ACC112 (cell line): ENCODE results near the gene FILIP1.

Experiments
- H2AFZ ChIP-seq: fragments of 200-600 bp; sonication (generic); one replicate; pipeline ENCODE4 v1.6.0; 2017; ENCODE audit warnings: antibody characterized with exemption, low read length; ENCODE audit not compliant: unreplicated experiment
- H3K27ac ChIP-seq: fragments of 200-600 bp; sonication (generic); 2 replicates; pipeline ENCODE4 v1.5.1; 2014; ENCODE audit warnings: low read depth, mild to moderate bottlenecking, antibody characterized with exemption, low read length, moderate library complexity
- H3K27me3 ChIP-seq: fragments of 200-600 bp; sonication (generic); 2 replicates; pipeline ENCODE4 v1.6.1; 2014; ENCODE audit warnings: mild to moderate bottlenecking, antibody characterized with exemption, low read length, moderate library complexity, mixed read lengths; ENCODE audit not compliant: insufficient read depth
- H3K36me3 ChIP-seq: fragments of 200-600 bp; sonication (generic); 2 replicates; pipeline ENCODE4 v1.6.1; 2016; ENCODE audit warnings: mild to moderate bottlenecking, antibody characterized with exemption, low read length, moderate library complexity, mixed read lengths; ENCODE audit not compliant: insufficient read depth
- H3K4me1 ChIP-seq: fragments of 200-600 bp; sonication (generic); one replicate; pipeline ENCODE4 v1.6.1; 2016; ENCODE audit warnings: low read length, mixed read lengths; ENCODE audit not compliant: insufficient read depth, unreplicated experiment, control insufficient read depth
- H3K4me3 ChIP-seq: fragments of 200-600 bp; sonication (generic); 2 replicates; pipeline ENCODE4 v1.5.1; 2014; ENCODE audit warnings: mild to moderate bottlenecking, low read depth, low read length
- H3K79me2 ChIP-seq: fragments of 200-600 bp; sonication (generic); one replicate; pipeline ENCODE4 v1.6.0; 2016; ENCODE audit warnings: low read length; ENCODE audit not compliant: control insufficient read depth, unreplicated experiment, insufficient read depth

The FILIP1 gene, protein sequence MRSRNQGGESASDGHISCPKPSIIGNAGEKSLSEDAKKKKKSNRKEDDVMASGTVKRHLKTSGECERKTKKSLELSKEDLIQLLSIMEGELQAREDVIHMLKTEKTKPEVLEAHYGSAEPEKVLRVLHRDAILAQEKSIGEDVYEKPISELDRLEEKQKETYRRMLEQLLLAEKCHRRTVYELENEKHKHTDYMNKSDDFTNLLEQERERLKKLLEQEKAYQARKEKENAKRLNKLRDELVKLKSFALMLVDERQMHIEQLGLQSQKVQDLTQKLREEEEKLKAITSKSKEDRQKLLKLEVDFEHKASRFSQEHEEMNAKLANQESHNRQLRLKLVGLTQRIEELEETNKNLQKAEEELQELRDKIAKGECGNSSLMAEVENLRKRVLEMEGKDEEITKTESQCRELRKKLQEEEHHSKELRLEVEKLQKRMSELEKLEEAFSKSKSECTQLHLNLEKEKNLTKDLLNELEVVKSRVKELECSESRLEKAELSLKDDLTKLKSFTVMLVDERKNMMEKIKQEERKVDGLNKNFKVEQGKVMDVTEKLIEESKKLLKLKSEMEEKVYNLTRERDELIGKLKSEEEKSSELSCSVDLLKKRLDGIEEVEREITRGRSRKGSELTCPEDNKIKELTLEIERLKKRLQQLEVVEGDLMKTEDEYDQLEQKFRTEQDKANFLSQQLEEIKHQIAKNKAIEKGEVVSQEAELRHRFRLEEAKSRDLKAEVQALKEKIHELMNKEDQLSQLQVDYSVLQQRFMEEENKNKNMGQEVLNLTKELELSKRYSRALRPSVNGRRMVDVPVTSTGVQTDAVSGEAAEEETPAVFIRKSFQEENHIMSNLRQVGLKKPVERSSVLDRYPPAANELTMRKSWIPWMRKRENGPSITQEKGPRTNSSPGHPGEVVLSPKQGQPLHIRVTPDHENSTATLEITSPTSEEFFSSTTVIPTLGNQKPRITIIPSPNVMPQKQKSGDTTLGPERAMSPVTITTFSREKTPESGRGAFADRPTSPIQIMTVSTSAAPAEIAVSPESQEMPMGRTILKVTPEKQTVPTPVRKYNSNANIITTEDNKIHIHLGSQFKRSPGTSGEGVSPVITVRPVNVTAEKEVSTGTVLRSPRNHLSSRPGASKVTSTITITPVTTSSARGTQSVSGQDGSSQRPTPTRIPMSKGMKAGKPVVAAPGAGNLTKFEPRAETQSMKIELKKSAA (N-terminal part only)

GRCh38 chr6:75493400-75494064 lies at the start of gene FILIP1:
Gene FILIP1, minus strand, starts transcription at chr6:75493800. Its CDS starts 78,828 bp downstream, at chr6:75414972.
- H2AFZ ChIP-seq: peak within 1 kb of the TSS; percentile 23
- H3K4me1 ChIP-seq: peaks cover 19% of the 10 kb centered on the region
- H3K36me3 ChIP-seq: no peaks in the 10 kb centered on the region
- H3K4me3 ChIP-seq: no peak within 1 kb of the TSS
- H3K27me3 ChIP-seq: no peaks in the 10 kb centered on the region
- no peak within 1 kb of the TSS for H3K27ac ChIP-seq
- H3K79me2 ChIP-seq: no peaks in the 10 kb centered on the region

DNA sequence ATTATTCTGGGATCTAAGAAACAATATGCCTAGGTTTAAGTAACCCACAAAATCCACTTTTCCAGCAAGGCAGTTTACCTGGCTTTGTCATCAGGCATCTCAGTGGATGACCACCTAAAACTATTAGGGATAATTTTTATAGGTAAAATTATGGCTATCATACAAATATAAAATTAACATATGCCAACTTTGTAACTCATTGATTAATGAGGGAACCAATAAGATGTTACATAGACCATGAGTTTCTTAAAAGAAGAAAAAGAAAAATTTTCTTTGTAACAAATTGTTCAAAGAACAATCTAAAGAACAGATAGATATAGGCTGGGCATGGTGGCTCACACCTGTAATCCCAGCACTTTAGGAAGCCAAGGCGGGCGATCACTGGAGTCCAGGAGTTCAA lies 49.7 kb upstream of the FILIP1 start:
- Histone ChIP-seq H3K36me3 (no peaks in the 10 kb centered on the region), H3K27ac (no peak overlapping the region), H2AFZ (no peak overlapping the region), H3K4me1 (no peaks in the 10 kb centered on the region), H3K27me3 (no peaks in the 10 kb centered on the region), H3K79me2 (no peaks in the 10 kb centered on the region), H3K4me3 (no peak overlapping the region)

- no peaks in the 10 kb centered on the region for H3K27me3 ChIP-seq
- no peaks in the 10 kb centered on the region for H3K79me2 ChIP-seq
Observed at GRCh38 chr6:75539136-75539535, 45.5 kb upstream of the FILIP1 start.

DNA sequence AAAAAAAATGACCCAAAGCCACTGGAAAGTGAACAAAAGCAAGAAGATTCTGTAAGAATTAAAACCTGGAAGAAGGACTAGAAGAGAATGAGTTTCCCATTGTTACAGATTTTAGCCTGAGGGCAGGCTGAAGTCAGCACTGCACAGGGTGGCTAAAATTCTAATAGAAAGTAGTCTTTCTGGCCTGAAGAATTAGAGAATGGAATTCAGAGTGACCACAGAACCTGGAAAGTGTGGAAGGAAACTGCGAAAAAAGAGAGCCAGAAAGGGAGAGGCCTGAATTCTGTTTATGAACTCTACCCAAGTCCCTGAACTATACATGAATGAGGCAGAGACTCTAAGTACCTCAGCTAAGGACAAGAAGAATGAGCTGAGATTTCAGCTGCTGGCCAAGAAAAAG lies 38.9 kb upstream of the FILIP1 start:
- H3K27me3 ChIP-seq: no peaks in the 10 kb centered on the region
- H2AFZ ChIP-seq: no peak overlapping the region
- no peak overlapping the region for H3K27ac ChIP-seq
- no peaks in the 10 kb centered on the region for H3K4me1 ChIP-seq
- H3K4me3 ChIP-seq: no peak overlapping the region
- no peaks in the 10 kb centered on the region for H3K36me3 ChIP-seq
- no peaks in the 10 kb centered on the region for H3K79me2 ChIP-seq

More at GRCh38 chr6:75539136-75539535, 45.5 kb upstream of the FILIP1 start:
- no peaks in the 10 kb centered on the region for H3K4me1 ChIP-seq
- no peak overlapping the region for H3K27ac ChIP-seq
- no peak overlapping the region for H3K4me3 ChIP-seq
- no peaks in the 10 kb centered on the region for H3K36me3 ChIP-seq
- no peak overlapping the region for H2AFZ ChIP-seq

DNA sequence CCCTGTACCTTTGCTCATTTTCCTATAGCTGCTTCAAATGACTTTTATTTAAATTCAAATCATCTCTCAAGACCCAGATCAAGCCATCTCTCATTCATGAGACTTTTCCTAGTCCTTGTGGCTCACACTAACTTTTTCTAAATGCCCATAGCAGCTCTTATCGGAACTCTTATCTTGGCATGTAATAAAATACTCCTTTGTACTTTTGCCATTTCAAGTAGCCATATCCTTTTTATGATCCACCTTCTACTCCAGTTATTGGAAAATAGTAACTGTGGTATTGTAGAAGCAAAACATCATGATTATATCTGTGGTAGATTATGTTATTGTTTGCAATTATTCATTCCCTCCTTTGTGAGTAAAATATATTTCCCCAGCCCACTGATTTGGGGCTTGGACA lies 37.6 kb upstream of the FILIP1 start:
- H2AFZ ChIP-seq: no peak overlapping the region
- no peaks in the 10 kb centered on the region for H3K36me3 ChIP-seq
- H3K4me3 ChIP-seq: no peak overlapping the region
- no peaks in the 10 kb centered on the region for H3K79me2 ChIP-seq
- no peaks in the 10 kb centered on the region for H3K4me1 ChIP-seq
- H3K27me3 ChIP-seq: no peaks in the 10 kb centered on the region
- H3K27ac ChIP-seq: no peak overlapping the region

DNA sequence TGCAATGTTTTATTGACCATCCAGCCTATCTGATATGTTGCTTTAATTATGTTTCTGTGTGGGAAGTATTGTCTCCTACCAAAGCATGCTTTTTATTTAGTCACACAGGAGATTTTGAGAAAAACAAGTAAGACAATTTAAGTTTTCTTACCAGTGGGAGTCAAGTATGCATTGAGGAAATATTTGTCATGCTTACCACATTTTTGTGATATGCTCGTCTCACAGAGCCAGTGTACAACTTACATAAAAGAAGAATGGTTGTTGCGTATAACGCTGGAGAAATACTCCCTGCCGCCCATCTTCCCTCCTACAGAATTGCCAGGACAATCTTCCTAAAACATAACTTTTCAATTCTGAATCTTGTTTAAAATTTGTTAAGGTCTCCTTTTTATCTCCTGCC lies 37.1 kb upstream of the FILIP1 start:
- Histone ChIP-seq H2AFZ (no peak overlapping the region), H3K36me3 (no peaks in the 10 kb centered on the region), H3K4me1 (no peaks in the 10 kb centered on the region), H3K27me3 (no peaks in the 10 kb centered on the region), H3K27ac (no peak overlapping the region), H3K4me3 (no peak overlapping the region), H3K79me2 (no peaks in the 10 kb centered on the region)

DNA sequence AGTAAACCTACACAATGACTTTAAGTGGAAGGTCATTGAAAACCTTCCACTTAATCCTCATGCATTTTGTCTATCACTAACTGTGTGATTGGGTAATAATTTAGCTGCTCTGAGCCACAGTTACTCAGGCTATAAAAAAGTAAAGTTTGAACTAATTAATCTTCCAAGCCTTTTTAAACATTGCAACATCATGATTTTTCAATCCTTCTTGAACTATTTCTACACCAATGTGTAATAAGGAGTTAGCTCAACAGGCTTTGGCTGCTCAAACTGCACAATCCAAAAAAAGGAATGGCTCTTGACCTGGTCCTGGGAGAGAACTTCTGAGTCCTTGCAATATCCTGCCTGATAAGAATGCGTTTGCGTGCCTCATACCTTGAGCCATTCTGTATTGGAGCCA lies 34.8 kb upstream of the FILIP1 start:
- Histone ChIP-seq H2AFZ (no peak overlapping the region), H3K36me3 (no peaks in the 10 kb centered on the region), H3K4me1 (peaks cover 7% of the 10 kb centered on the region), H3K4me3 (no peak overlapping the region), H3K27ac (no peak overlapping the region), H3K27me3 (no peaks in the 10 kb centered on the region), H3K79me2 (no peaks in the 10 kb centered on the region)

DNA sequence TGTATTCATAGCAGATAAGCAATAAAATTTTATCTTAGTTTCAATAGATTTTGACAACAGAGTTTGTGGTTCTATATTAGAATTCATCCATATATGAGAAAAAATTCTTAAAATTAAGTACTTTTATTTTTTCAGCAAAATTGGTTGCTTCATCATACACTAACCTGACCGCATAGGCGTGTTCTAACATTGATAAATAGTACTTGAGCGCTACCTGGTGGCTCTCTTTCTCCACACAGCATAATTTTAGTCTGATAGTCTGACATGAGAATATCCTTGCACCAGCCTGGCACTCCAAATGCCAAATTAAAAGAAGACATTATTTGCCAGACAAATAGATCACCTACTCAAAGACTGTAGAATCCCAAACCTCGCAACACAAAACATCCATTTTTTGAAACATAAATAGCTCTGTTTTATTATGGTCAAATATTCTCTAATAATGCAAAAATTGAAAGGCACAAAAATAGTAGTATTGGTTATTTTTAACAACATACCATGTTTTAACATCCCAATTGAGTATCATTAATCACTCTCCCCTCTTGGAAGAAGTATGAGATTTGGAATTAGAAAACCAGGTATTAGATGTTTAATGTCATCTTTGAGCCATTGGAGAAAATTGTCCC lies 33.0 kb upstream of the FILIP1 start:
- no peak overlapping the region for H3K27ac ChIP-seq
- H3K4me1 ChIP-seq: peaks cover 7% of the 10 kb centered on the region
- H3K36me3 ChIP-seq: no peaks in the 10 kb centered on the region
- no peak overlapping the region for H2AFZ ChIP-seq
- no peaks in the 10 kb centered on the region for H3K79me2 ChIP-seq
- no peaks in the 10 kb centered on the region for H3K27me3 ChIP-seq
- no peak overlapping the region for H3K4me3 ChIP-seq

DNA sequence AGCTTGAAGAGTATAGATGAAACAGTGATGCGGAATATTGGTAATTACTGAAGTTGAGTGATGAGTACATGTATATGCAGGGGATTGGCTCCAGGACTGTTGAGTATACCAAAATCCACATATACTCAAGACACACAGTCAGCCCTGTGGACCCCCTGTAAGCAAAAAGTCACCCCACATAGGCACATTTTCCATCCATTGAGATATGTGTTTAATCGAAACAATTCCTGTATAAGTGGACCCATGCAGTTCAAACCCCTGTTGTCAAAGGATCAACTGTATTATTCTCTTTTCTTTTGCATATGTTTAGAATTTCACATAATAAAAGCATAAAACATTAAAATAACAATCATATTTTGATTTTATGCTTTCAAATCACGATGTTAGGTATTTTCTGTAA lies 32.1 kb upstream of the FILIP1 start:
- H3K27me3 ChIP-seq: no peaks in the 10 kb centered on the region

More for the DNA sequence above, 32.1 kb upstream of the FILIP1 start:
- Histone ChIP-seq H3K4me1 (peaks cover 7% of the 10 kb centered on the region), H3K79me2 (no peaks in the 10 kb centered on the region), H3K27ac (no peak overlapping the region), H2AFZ (no peak overlapping the region), H3K4me3 (no peak overlapping the region), H3K36me3 (no peaks in the 10 kb centered on the region)
